Non-pigmented ciliary epithelial cell (primary cell): Measurements from ENCODE around the gene VWA2.

Experiments
- DNase-seq: peaks from one replicate; pipeline ENCODE4 v3.0.0-alpha.2; 2010; ENCODE audit warnings: low read depth

VWA2 gene

GRCh38 chr10:114239117-114239993 lies at the start of gene VWA2:
Gene VWA2, plus strand, starts transcription at chr10:114239254. Its CDS starts 9,460 bp downstream, at chr10:114248714.
- DNase-seq = no peak

GRCh38 chr10:114189700-114190099 lies 49.4 kb upstream of the VWA2 start:
- no peak for DNase-seq

- no peak for DNase-seq
Measured at GRCh38 chr10:114195079-114195478, 44.0 kb upstream of the VWA2 start.

GRCh38 chr10:114199239-114199638 lies 39.8 kb upstream of the VWA2 start:
- no peak for DNase-seq

- no peak for DNase-seq
Measured at GRCh38 chr10:114202812-114203211, 36.2 kb upstream of the VWA2 start.

GRCh38 chr10:114206902-114207301 lies 32.2 kb upstream of the VWA2 start:
- no peak for DNase-seq

- DNase-seq = no peak
Measured at GRCh38 chr10:114207349-114207748, 31.7 kb upstream of the VWA2 start.

GRCh38 chr10:114208351-114208750 lies 30.7 kb upstream of the VWA2 start:
- DNase-seq = no peak

GRCh38 chr10:114212153-114212552 lies 26.9 kb upstream of the VWA2 start:
- DNase-seq = no peak

- DNase-seq = no peak
Measured at GRCh38 chr10:114215033-114215432, 24.0 kb upstream of the VWA2 start.

GRCh38 chr10:114220281-114220680 lies 18.8 kb upstream of the VWA2 start:
- DNase-seq = no peak

- no peak for DNase-seq
Measured at GRCh38 chr10:114221235-114221634, 17.8 kb upstream of the VWA2 start.

- DNase-seq = no peak
Measured at GRCh38 chr10:114223066-114223465, 16.0 kb upstream of the VWA2 start.

GRCh38 chr10:114228156-114228555 lies 10.9 kb upstream of the VWA2 start:
- no peak for DNase-seq

- DNase-seq = no peak
Measured at GRCh38 chr10:114232561-114233176, 6.4 kb upstream of the VWA2 start.

GRCh38 chr10:114233482-114233881 lies 5.6 kb upstream of the VWA2 start:
- DNase-seq = no peak

- no peak for DNase-seq
Measured at GRCh38 chr10:114234132-114234531, 4.9 kb upstream of the VWA2 start.

- DNase-seq = no peak
Measured at GRCh38 chr10:114239994-114240345, 916 bp downstream of the VWA2 start.

- DNase-seq = no peak
Measured at GRCh38 chr10:114242235-114242634, 3.2 kb downstream of the VWA2 start.

- DNase-seq = no peak
Measured at GRCh38 chr10:114243661-114244060, 4.6 kb downstream of the VWA2 start.

GRCh38 chr10:114244126-114244525 lies 5.1 kb downstream of the VWA2 start:
- DNase-seq = no peak

- DNase-seq = no peak
Measured at GRCh38 chr10:114245121-114245791, 6.2 kb downstream of the VWA2 start.

GRCh38 chr10:114246679-114247305 lies 7.7 kb downstream of the VWA2 start:
- no peak for DNase-seq
